Natural killer cell (primary cell): ENCODE measurements around the gene RELCH. TPM values are rescaled to one million over a fixed set of nuclear protein-coding genes. Genes with fewer than 3 reads are reported as not detected.

ENCODE experiments used
- ATAC-seq, 3 donors: fragments of 150-1000 bp in 2 of 3; fragments of 200-7000 bp in 1 of 3; cut with Tn5 transposase; 1 replicate in 1 of 3; 2 replicates in 2 of 3; pipeline ENCODE4 v1.10.0; 2021; ENCODE audit warnings: mild to moderate bottlenecking in 2 of 3, moderate library complexity in 2 of 3
- DNase-seq, 2 donors: peaks; one replicate each; pipeline versions ENCODE4 v3.0.0 to v3.0.0-alpha.2; 2013 to 2021; ENCODE audit warnings: mixed read lengths in 1 of 2
- H3K27ac ChIP-seq: one replicate; pipeline ENCODE4 v1.5.1; 2013; ENCODE audit warnings: mild to moderate bottlenecking, low read length
- H3K27me3 ChIP-seq: one replicate; pipeline ENCODE4 v1.6.1; 2013; ENCODE audit warnings: low read length; ENCODE audit not compliant: control insufficient read depth, insufficient read depth
- H3K36me3 ChIP-seq: one replicate; pipeline ENCODE4 v1.6.1; 2013; ENCODE audit warnings: low read length; ENCODE audit not compliant: control insufficient read depth, insufficient read depth
- H3K4me1 ChIP-seq: one replicate; pipeline ENCODE4 v1.6.1; 2013; ENCODE audit warnings: low read length; ENCODE audit not compliant: control insufficient read depth, insufficient read depth
- H3K4me3 ChIP-seq: one replicate; pipeline ENCODE4 v1.5.1; 2013; ENCODE audit warnings: low read length
- H3K9me3 ChIP-seq: one replicate; pipeline ENCODE4 v1.6.1; 2013; ENCODE audit warnings: low read length; ENCODE audit not compliant: control insufficient read depth, insufficient read depth
- H3K27ac Mint-ChIP-seq, 2 donors: one replicate each; pipeline ENCODE4 v1.8.0; 2022; ENCODE audit warnings: mild to moderate bottlenecking in 2 of 2, mixed read lengths in 2 of 2, moderate library complexity in 1 of 2
- H3K27me3 Mint-ChIP-seq, 2 donors: one replicate each; pipeline ENCODE4 v1.8.0; 2022; ENCODE audit warnings: low read depth in 2 of 2, mixed read lengths in 2 of 2
- H3K36me3 Mint-ChIP-seq: one replicate; pipeline ENCODE4 v1.8.0; 2022; ENCODE audit warnings: mixed read lengths
- H3K4me1 Mint-ChIP-seq, 2 donors: one replicate each; pipeline ENCODE4 v1.8.0; 2022; ENCODE audit warnings: mixed read lengths in 2 of 2
- H3K4me3 Mint-ChIP-seq: one replicate; pipeline ENCODE4 v1.8.0; 2022; ENCODE audit warnings: mild to moderate bottlenecking, moderate library complexity, mixed read lengths
- H3K9me3 Mint-ChIP-seq, 2 donors: one replicate each; pipeline ENCODE4 v1.8.0; 2022; ENCODE audit warnings: mixed read lengths in 2 of 2
- CTCF ChIP-seq: fragments of 200-600 bp; IDR thresholded peaks from one replicate; pipeline ENCODE4 v1.8.0; 2022; ENCODE audit warnings: antibody characterized with exemption
- WGBS: methylation state at CpG from one replicate; pipeline ENCODE4 v1.1.7; 2013; ENCODE audit warnings: missing lambda C conversion rate; ENCODE audit not compliant: insufficient coverage; 5-methylcytosine and 5-hydroxymethylcytosine counted together
- intact Hi-C: fragments of 100-400 bp; cut with micrococcal nuclease; formaldehyde crosslinking; loops from one replicate; pipeline ENCODE4 v1.14.2; 2022
- total RNA-seq, 4 donors: library from RNA; stranded (reverse); fragments of 120-200 nt in 1 of 4; gene quantifications; one replicate each; pipeline versions ENCODE4 v1.2.3 to v1.2.4, GENCODE V29; 2013 to 2022

RELCH gene
- total RNA-seq, 3 donors from 2014 or later (not counting 1 experiment from before 2014, with no cell fraction given), result 60.1 to 69.9 (median 63.9) TPM

GRCh38 chr18:62324181-62324828 is 137.2 kb downstream of the RELCH start:
- peak overlapping the region; percentile 83 for H3K4me3 Mint-ChIP-seq
- H3K36me3 ChIP-seq, result no peaks in the 10 kb centered on the region
- peaks cover 40% of the 10 kb centered on the region for H3K4me1 ChIP-seq
- peaks cover 29 to 38% of the 10 kb centered on the region in 2 donors for H3K4me1 Mint-ChIP-seq
- no peaks in the 10 kb centered on the region for H3K9me3 ChIP-seq
- peaks cover 42 to 48% of the 10 kb centered on the region in 2 donors for H3K27me3 Mint-ChIP-seq
- no peaks in the 10 kb centered on the region for H3K9me3 Mint-ChIP-seq
- no peak overlapping the region for H3K27ac ChIP-seq
- H3K36me3 Mint-ChIP-seq, result no peaks in the 10 kb centered on the region
- peak overlapping the region in 1 of 2 donors; percentile 79 for H3K27ac Mint-ChIP-seq
- TF ChIP-seq CTCF, result no peak
- H3K4me3 ChIP-seq, result no peak overlapping the region
- 44% methylated on average over 12 of the region's 12 CpGs for WGBS
- H3K27me3 ChIP-seq, result peaks cover 7% of the 10 kb centered on the region
- no peak for ATAC-seq
- peak in 1 of 2 donors; percentile 12 for DNase-seq
- intact Hi-C loops, result loop anchor here (2.0 kb wide), 1 partner anchor 260 kb away; no protein-coding TSS in a partner anchor

DNA sequence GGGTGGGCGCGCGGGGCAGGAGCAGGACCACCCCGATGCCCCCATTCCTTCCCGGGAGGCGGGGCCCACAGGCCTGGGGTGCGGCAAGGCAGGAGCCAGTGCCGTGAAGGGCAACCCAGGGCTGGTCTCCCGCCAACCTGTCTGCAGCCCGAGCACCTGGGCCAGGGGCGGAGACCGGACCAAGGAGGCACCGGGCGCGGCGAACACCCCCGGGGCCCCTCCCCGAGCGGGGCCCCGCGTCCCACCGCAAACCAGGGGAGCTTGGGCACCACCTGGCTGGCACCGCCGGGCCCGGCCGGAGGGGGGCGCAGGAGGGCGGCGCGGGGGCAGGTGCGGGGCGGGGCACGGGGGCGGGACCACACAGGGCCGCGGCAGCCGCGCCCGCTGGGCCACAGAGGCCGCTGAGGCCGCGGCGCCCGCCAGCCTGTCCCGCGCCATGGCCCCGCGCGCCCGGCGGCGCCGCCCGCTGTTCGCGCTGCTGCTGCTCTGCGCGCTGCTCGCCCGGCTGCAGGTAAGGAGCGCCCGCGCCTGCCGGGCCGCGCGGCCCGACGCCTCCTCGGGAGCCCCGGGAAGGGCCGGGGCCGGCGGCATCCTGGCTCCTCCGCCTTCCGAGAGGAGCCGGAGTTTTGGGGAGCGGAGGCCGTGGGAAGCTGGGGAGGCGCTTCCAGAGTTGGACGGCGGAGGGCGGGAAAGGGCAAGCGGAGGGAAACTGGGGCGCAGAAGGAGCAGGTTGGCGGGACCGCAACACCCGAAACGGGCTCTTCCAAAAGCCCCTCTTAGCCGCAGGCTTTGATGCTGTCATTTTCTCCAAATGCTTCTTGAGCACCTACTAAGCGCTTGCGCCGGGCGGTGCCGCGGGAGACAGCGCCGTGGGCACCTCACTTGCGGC is 138.1 kb downstream of the RELCH start, which contains the start of gene TNFRSF11A:
TNFRSF11A (plus strand) TSS at position 394 of the 889 bp plus-strand sequence; CDS start at position 437, 43 bp downstream.
- Mint-ChIP-seq H3K9me3 (no peaks in the 10 kb centered on the region), H3K27ac (peak within 1 kb of the TSS; percentile 17 to 79), H3K27me3 (peaks cover 44 to 48% of the 10 kb centered on the region in 2 donors), H3K4me1 (peaks cover 37 to 46% of the 10 kb centered on the region in 2 donors), H3K36me3 (no peaks in the 10 kb centered on the region), H3K4me3 (peak within 1 kb of the TSS; percentile 83)
- Histone ChIP-seq H3K4me3 (peak within 1 kb of the TSS; percentile 56), H3K27me3 (peaks cover 7% of the 10 kb centered on the region), H3K36me3 (no peaks in the 10 kb centered on the region), H3K4me1 (peaks cover 48% of the 10 kb centered on the region), H3K9me3 (no peaks in the 10 kb centered on the region), H3K27ac (peak within 1 kb of the TSS; percentile 1)
- under 1% methylated on average over 99 of the region's 99 CpGs for WGBS
- peak; percentile 47 to 71 for DNase-seq
- intact Hi-C loops, result loop anchor here (2.0 kb wide), 1 partner anchor 260 kb away; no protein-coding TSS in a partner anchor
- peak; percentile 68 to 78 (median 70) for ATAC-seq
- TF ChIP-seq CTCF, result no peak

DNA sequence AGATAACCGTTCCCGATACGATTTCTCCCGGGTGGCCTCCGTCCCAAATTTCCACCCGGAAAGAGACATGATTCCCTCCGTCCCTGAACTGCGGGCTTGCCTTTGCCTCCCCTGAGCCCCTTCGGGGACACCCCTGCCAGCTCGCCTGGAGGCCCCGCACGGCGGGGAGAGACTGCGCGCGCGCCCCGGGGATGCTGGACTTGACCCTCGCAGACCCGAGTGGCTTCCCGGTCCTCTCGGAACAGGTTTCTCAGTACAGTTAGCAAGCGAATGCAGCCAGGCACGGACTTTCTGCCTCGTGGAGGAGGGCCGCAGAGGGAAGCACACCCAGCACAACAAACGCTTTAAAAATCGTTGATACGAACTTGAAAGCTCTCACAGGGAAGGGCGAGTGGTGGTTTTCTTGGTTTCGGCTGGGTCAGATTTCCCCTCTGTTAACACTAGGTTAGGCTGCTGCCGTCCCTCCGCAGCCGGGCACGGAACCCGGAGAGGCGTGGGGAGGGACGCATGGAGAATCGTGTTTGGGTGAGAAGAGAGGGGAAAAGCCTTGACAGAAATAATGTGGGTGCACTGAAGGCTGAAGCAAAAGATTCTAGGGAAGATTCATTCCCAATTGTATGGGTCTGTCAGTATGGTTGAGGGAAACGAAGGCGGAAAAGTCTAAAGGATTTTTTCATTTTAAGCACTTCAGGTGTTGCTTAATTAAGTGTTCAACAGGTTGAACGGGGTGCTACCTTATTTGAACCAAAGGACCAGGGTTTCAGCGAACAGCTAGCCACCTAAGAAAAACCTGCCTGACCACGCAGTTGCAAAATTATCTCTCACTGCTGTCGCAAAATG is 139.0 kb downstream of the RELCH start:
- Mint-ChIP-seq H3K27ac (peak overlapping the region; percentile 17 to 68), H3K27me3 (peaks cover 48 to 49% of the 10 kb centered on the region in 2 donors), H3K4me3 (peak overlapping the region; percentile 83), H3K9me3 (no peaks in the 10 kb centered on the region), H3K36me3 (no peaks in the 10 kb centered on the region), H3K4me1 (peaks cover 44 to 53% of the 10 kb centered on the region in 2 donors)
- Histone ChIP-seq H3K36me3 (no peaks in the 10 kb centered on the region), H3K27ac (peak overlapping the region; percentile 1), H3K4me1 (peaks cover 57% of the 10 kb centered on the region), H3K9me3 (no peaks in the 10 kb centered on the region), H3K27me3 (peaks cover 7% of the 10 kb centered on the region), H3K4me3 (peak overlapping the region; percentile 56)
- ATAC-seq, result no peak
- peak; percentile 18 to 28 for DNase-seq
- WGBS, result 7% methylated on average over 45 of the region's 45 CpGs
- TF ChIP-seq CTCF, result no peak
- intact Hi-C loops, result loop anchor here (2.0 kb wide), 1 partner anchor 259 kb away; no protein-coding TSS in a partner anchor
